HEK293 (cell line): ENCODE measurements around the gene ACSL3.
A peak's percentile ranks its signal among the peaks of the same experiment; 100 is the strongest.
"Not testable (repeated sequence)": the region's sequence is repeated elsewhere in the genome, so short reads cannot be mapped to it uniquely, and the experiment has no call there.

Source experiments
- CTCF ChIA-PET: fragments of 350-600 bp; formaldehyde crosslinking; extraction: SDS; loops from one replicate; lab custom pipeline; 2021; ENCODE audit warnings: antibody characterized with exemption; lab: Yijun Ruan, JAX
- POLR2A ChIA-PET: fragments of 300-600 bp; formaldehyde crosslinking; extraction: SDS; loops from one replicate; lab custom pipeline; 2020; ENCODE audit warnings: antibody characterized with exemption, inconsistent platforms; lab: Yijun Ruan, JAX
- H3K27ac ChIP-seq: fragments of 200-500 bp; sonication (Bioruptor generic); 2 replicates; pipeline ENCODE4 v1.5.1; 2014; ENCODE audit warnings: low read depth, low read length, control low read depth, inconsistent platforms; ENCODE audit errors: extremely low read depth
- H3K36me3 ChIP-seq, 2 experiments: fragments of 200-500 bp in 1 of 2; sonication (Bioruptor generic) in 1 of 2; 1 replicate in 1 of 2; 2 replicates in 1 of 2; pipeline ENCODE4 v1.5.1; 2014 to 2017; ENCODE audit warnings: inconsistent platforms in 2 of 2, low read length in 2 of 2; ENCODE audit not compliant: control insufficient read depth in 2 of 2, insufficient read depth in 1 of 2
- H3K4me1 ChIP-seq: fragments of 200-500 bp; sonication (Bioruptor generic); 2 replicates; pipeline ENCODE4 v1.5.1; 2014; ENCODE audit warnings: mild to moderate bottlenecking, low read length, inconsistent platforms; ENCODE audit not compliant: control insufficient read depth, insufficient read depth
- H3K4me3 ChIP-seq: 2 replicates; pipeline ENCODE4 v1.5.1; 2011; ENCODE audit warnings: low read depth, mild to moderate bottlenecking, control low read depth, low read length, moderate library complexity
- H3K9me3 ChIP-seq: fragments of 200-500 bp; sonication (Bioruptor generic); 2 replicates; pipeline ENCODE4 v1.5.1; 2014; ENCODE audit warnings: low read depth, low read length, inconsistent platforms; ENCODE audit not compliant: control insufficient read depth, insufficient read depth
- EGR2 ChIP-seq: fragments of 450-650 bp; formaldehyde crosslinking; IDR thresholded peaks from 2 replicates; pipeline ENCODE4 v1.5.1; 2016; ENCODE audit warnings: low read depth, missing biosample characterization, missing genetic modification characterization
- FEZF1 ChIP-seq: fragments of 450-650 bp; formaldehyde crosslinking; IDR thresholded peaks from 2 replicates; pipeline ENCODE4 v1.5.1; 2016; ENCODE audit warnings: missing biosample characterization, missing genetic modification characterization
- HOXC10 ChIP-seq: sonication (generic); formaldehyde crosslinking; IDR thresholded peaks from 2 replicates; pipeline ENCODE4 v1.8.1; 2023; ENCODE audit warnings: mild to moderate bottlenecking, missing genetic modification reagents
- KLF10 ChIP-seq: fragments of 450-650 bp; IDR thresholded peaks from 2 replicates; pipeline ENCODE4 v1.5.1; 2018; ENCODE audit warnings: missing biosample characterization, mild to moderate bottlenecking, missing genetic modification characterization
- OSR2 ChIP-seq: fragments of 450-650 bp; formaldehyde crosslinking; IDR thresholded peaks from 2 replicates; pipeline ENCODE4 v1.5.1; 2016; ENCODE audit warnings: missing biosample characterization, missing genetic modification characterization
- PRDM1 ChIP-seq: fragments of 450-650 bp; formaldehyde crosslinking; IDR thresholded peaks from 2 replicates; pipeline ENCODE4; 2016; ENCODE audit warnings: missing biosample characterization, missing genetic modification characterization
- SP7 ChIP-seq: fragments of 450-650 bp; formaldehyde crosslinking; IDR thresholded peaks from 2 replicates; pipeline ENCODE4 v1.5.1; 2016; ENCODE audit warnings: missing biosample characterization, missing genetic modification characterization
- TRIM28 ChIP-seq: IDR thresholded peaks from 2 replicates; pipeline ENCODE4 v1.6.1; 2011; ENCODE audit warnings: low read length, control low read depth, borderline replicate concordance
- WT1 ChIP-seq: fragments of 450-650 bp; formaldehyde crosslinking; IDR thresholded peaks from 2 replicates; pipeline ENCODE4 v1.5.1; 2016; ENCODE audit warnings: missing biosample characterization, missing genetic modification characterization
- ZBTB17 ChIP-seq: fragments of 450-650 bp; formaldehyde crosslinking; IDR thresholded peaks from 2 replicates; pipeline ENCODE4 v1.5.1; 2016; ENCODE audit warnings: missing biosample characterization, missing genetic modification characterization
- ZEB2 ChIP-seq: fragments of 450-650 bp; formaldehyde crosslinking; IDR thresholded peaks from 2 replicates; pipeline ENCODE4 v1.5.1; 2016; ENCODE audit warnings: missing biosample characterization, missing genetic modification characterization
- ZFHX2 ChIP-seq: fragments of 450-650 bp; formaldehyde crosslinking; conservative IDR thresholded peaks from 2 replicates; pipeline ENCODE4 v1.5.1; 2016; ENCODE audit warnings: missing biosample characterization, missing genetic modification characterization
- ZNF324 ChIP-seq: fragments of 450-650 bp; formaldehyde crosslinking; IDR thresholded peaks from 2 replicates; pipeline ENCODE4 v1.5.1; 2016; ENCODE audit warnings: missing biosample characterization, missing genetic modification characterization
- ZNF366 ChIP-seq: fragments of 450-650 bp; formaldehyde crosslinking; conservative IDR thresholded peaks from 2 replicates; pipeline ENCODE4 v1.5.1; 2016; ENCODE audit warnings: missing biosample characterization, missing genetic modification characterization
- ZNF404 ChIP-seq: fragments of 450-650 bp; formaldehyde crosslinking; IDR thresholded peaks from 2 replicates; pipeline ENCODE4 v1.5.1; 2017; ENCODE audit warnings: missing biosample characterization, missing genetic modification characterization
- ZNF426 ChIP-seq: fragments of 450-650 bp; formaldehyde crosslinking; IDR thresholded peaks from 2 replicates; pipeline ENCODE4 v1.5.1; 2017; ENCODE audit warnings: missing biosample characterization, missing genetic modification characterization, mild to moderate bottlenecking, inconsistent platforms, moderate library complexity
- ZNF530 ChIP-seq: fragments of 450-650 bp; formaldehyde crosslinking; IDR thresholded peaks from 2 replicates; pipeline ENCODE4 v1.5.1; 2016; ENCODE audit warnings: low read depth, missing biosample characterization, missing genetic modification characterization
- ZNF585B ChIP-seq: fragments of 450-650 bp; formaldehyde crosslinking; IDR thresholded peaks from 2 replicates; pipeline ENCODE4 v1.5.1; 2016; ENCODE audit warnings: missing biosample characterization, missing genetic modification characterization
- ZNF600 ChIP-seq: fragments of 450-650 bp; formaldehyde crosslinking; IDR thresholded peaks from 2 replicates; pipeline ENCODE4 v1.5.1; 2016; ENCODE audit warnings: missing biosample characterization, missing genetic modification characterization
- ZNF629 ChIP-seq: fragments of 450-650 bp; formaldehyde crosslinking; IDR thresholded peaks from 2 replicates; pipeline ENCODE4 v1.5.1; 2017; ENCODE audit warnings: missing biosample characterization, missing genetic modification characterization
- ZNF660 ChIP-seq: fragments of 450-650 bp; IDR thresholded peaks from 2 replicates; pipeline ENCODE4 v1.5.1; 2018; ENCODE audit warnings: missing biosample characterization, mild to moderate bottlenecking, missing genetic modification characterization
- ZNF777 ChIP-seq: fragments of 450-650 bp; formaldehyde crosslinking; IDR thresholded peaks from 2 replicates; pipeline ENCODE4 v1.5.1; 2017; ENCODE audit warnings: missing biosample characterization, missing genetic modification characterization, borderline replicate concordance
- ZNF837 ChIP-seq: fragments of 450-650 bp; formaldehyde crosslinking; IDR thresholded peaks from 2 replicates; pipeline ENCODE4 v1.5.1; 2016; ENCODE audit warnings: missing biosample characterization, missing genetic modification characterization
- ZNF843 ChIP-seq: fragments of 450-650 bp; formaldehyde crosslinking; IDR thresholded peaks from 2 replicates; pipeline ENCODE4 v1.5.1; 2016; ENCODE audit warnings: missing biosample characterization, missing genetic modification characterization
- ZSCAN16 ChIP-seq: fragments of 450-650 bp; formaldehyde crosslinking; IDR thresholded peaks from 2 replicates; pipeline ENCODE4 v1.5.1; 2016; ENCODE audit warnings: missing biosample characterization, missing genetic modification characterization
- ZXDB ChIP-seq: fragments of 450-650 bp; formaldehyde crosslinking; IDR thresholded peaks from 2 replicates; pipeline ENCODE4 v1.5.1; 2016; ENCODE audit warnings: missing biosample characterization, missing genetic modification characterization

ACSL3 gene

GRCh38 chr2:222916229-222917197 is 55.7 kb downstream of the ACSL3 start:
- POLR2A ChIA-PET: no interaction called here
- TF ChIP-seq ZNF585B (tag by site-specific recombination): peak; percentile 56
- TF ChIP-seq ZNF600 (tag by site-specific recombination): 0 out of 2 replicates have a peak, but pooled peaks have one; percentile 11
- no peak for TF ChIP-seq ZNF837 (tag by site-specific recombination)
- TF ChIP-seq, all 188 proteins: peak for 2
- H3K9me3 ChIP-seq: no peaks in the 10 kb centered on the region
- peaks cover 3% of the 10 kb centered on the region; the same call in 1 of the 2 replicates for H3K4me1 ChIP-seq
- peaks cover 17 to 22% of the 10 kb centered on the region in 2 experiments; a peak in 2 of 3 replicates for H3K36me3 ChIP-seq
- no peak overlapping the region for H3K4me3 ChIP-seq
- CTCF ChIA-PET: interaction anchor here (0.6 to 2.3 kb wide), 9 partner anchors 10 to 580 kb away, joined by 3 to 14 read pairs (median 5); no protein-coding TSS in a partner anchor
- H3K27ac ChIP-seq: no peak overlapping the region

- H3K9me3 ChIP-seq, H3K4me1 ChIP-seq, POLR2A ChIA-PET, H3K27ac ChIP-seq, H3K4me3 ChIP-seq: not testable (repeated sequence)
- TF ChIP-seq ZFHX2 (tag by site-specific recombination) (peak; percentile 58), EGR2 (tag by site-specific recombination) (0 out of 2 replicates have a peak, but pooled peaks have one; percentile 17)
- peaks cover 21 to 27% of the 10 kb centered on the region in 2 experiments; a peak in 2 of 3 replicates for H3K36me3 ChIP-seq
- CTCF ChIA-PET: interaction anchor here (0.6 to 0.8 kb wide), 4 partner anchors 9 to 242 kb away, joined by 3 read pairs; no protein-coding TSS in a partner anchor
Measured at GRCh38 chr2:222917212-222917611, 56.4 kb downstream of the ACSL3 start.

- Histone ChIP-seq H3K4me3 (no peak overlapping the region), H3K4me1 (peaks cover 3% of the 10 kb centered on the region; the same call in 1 of the 2 replicates), H3K36me3 (peaks cover 43 to 47% of the 10 kb centered on the region in 2 experiments), H3K9me3 (no peaks in the 10 kb centered on the region), H3K27ac (no peak overlapping the region)
- CTCF ChIA-PET: interaction anchor here (0.6 to 0.8 kb wide), 2 partner anchors 895 to 1610 kb away, joined by 3 read pairs; no protein-coding TSS in a partner anchor
- POLR2A ChIA-PET: no interaction called here
- TF ChIP-seq HOXC10 (CRISPR knock-in tag): no peak
- no peak for TF ChIP-seq ZNF404
- TF ChIP-seq ZFHX2 (tag by site-specific recombination): peak; percentile 50; the same call in 1 of the 2 replicates
- no peak for TF ChIP-seq FEZF1
- no peak for TF ChIP-seq ZNF426 (tag by site-specific recombination)
- 0 out of 2 replicates have a peak, but pooled peaks have one; percentile 34 for TF ChIP-seq OSR2 (tag by site-specific recombination)
- 0 out of 2 replicates have a peak, but pooled peaks have one; percentile 13 for TF ChIP-seq ZNF843
- peak; percentile 30; the same call in 1 of the 2 replicates for TF ChIP-seq ZXDB (tag by site-specific recombination)
- no peak for TF ChIP-seq ZNF777
- TF ChIP-seq TRIM28: peak; percentile 58; the same call in 1 of the 2 replicates
- TF ChIP-seq SP7 (tag by site-specific recombination): peak; percentile 96
- TF ChIP-seq ZBTB17: peak; percentile 45; the same call in 1 of the 2 replicates
- TF ChIP-seq ZNF324 (tag by site-specific recombination): no peak
- peak; percentile 95; the same call in 1 of the 2 replicates for TF ChIP-seq ZNF530
- no peak for TF ChIP-seq KLF10 (tag by site-specific recombination)
- TF ChIP-seq ZNF600 (tag by site-specific recombination): peak; percentile 29; the same call in 1 of the 2 replicates
- no peak for TF ChIP-seq ZSCAN16 (tag by site-specific recombination)
- TF ChIP-seq ZNF366 (tag by site-specific recombination): peak; percentile 57; the same call in 1 of the 2 replicates
- TF ChIP-seq ZNF629 (tag by site-specific recombination): peak; percentile 51
- 0 out of 2 replicates have a peak, but pooled peaks have one; percentile 41 for TF ChIP-seq ZNF660 (tag by site-specific recombination)
- 0 out of 2 replicates have a peak, but pooled peaks have one; percentile 36 for TF ChIP-seq ZEB2 (tag by site-specific recombination)
- peak; percentile 74; the same call in 1 of the 2 replicates for TF ChIP-seq PRDM1
- TF ChIP-seq WT1: 0 out of 2 replicates have a peak, but pooled peaks have one; percentile 9
Measured at GRCh38 chr2:222919841-222920526, 59.1 kb downstream of the ACSL3 start.
